Neural cell (in vitro differentiated cells): ENCODE data around the gene MPND. TPM values are rescaled to one million over a fixed set of nuclear protein-coding genes. Genes with fewer than 3 reads are reported as not detected.

Experiments used
- H2AFZ ChIP-seq: fragments of 200-600, 300-800 bp; sonication (generic), shearing (Covaris generic); 2 replicates; pipeline ENCODE4 v1.6.0; 2014; ENCODE audit warnings: low read depth, mild to moderate bottlenecking, antibody characterized with exemption, low read length, moderate library complexity
- H3F3A ChIP-seq: fragments of 200-600 bp; shearing (Covaris generic); 2 replicates; pipeline ENCODE4 v1.6.1; 2016; ENCODE audit warnings: mild to moderate bottlenecking, moderate library complexity, mixed read lengths, antibody characterized with exemption, low read length; ENCODE audit not compliant: insufficient read depth, poor library complexity, severe bottlenecking
- H3K27ac ChIP-seq: fragments of 200-600, 300-800 bp; sonication (generic), shearing (Covaris generic); 2 replicates; pipeline ENCODE4 v1.5.1; 2014; ENCODE audit warnings: mild to moderate bottlenecking, low read length, moderate library complexity
- H3K27me3 ChIP-seq: fragments of 300-800, 200-600 bp; sonication (generic), shearing (Covaris generic); 2 replicates; pipeline ENCODE4 v1.6.0; 2014; ENCODE audit warnings: mild to moderate bottlenecking, low read depth, low read length, moderate library complexity; ENCODE audit not compliant: insufficient read depth
- H3K36me3 ChIP-seq: fragments of 300-800, 200-600 bp; sonication (generic), shearing (Covaris generic); 2 replicates; pipeline ENCODE4 v1.5.1; 2014; ENCODE audit warnings: mild to moderate bottlenecking, antibody characterized with exemption, low read length, moderate library complexity; ENCODE audit not compliant: insufficient read depth
- H3K4me2 ChIP-seq: fragments of 300-800, 200-600 bp; sonication (generic), shearing (Covaris generic); 2 replicates; pipeline ENCODE4 v1.6.0; 2014; ENCODE audit warnings: mild to moderate bottlenecking, low read length
- H3K4me3 ChIP-seq: fragments of 300-800, 200-600 bp; sonication (generic), shearing (Covaris generic); 2 replicates; pipeline ENCODE4 v1.5.1; 2014; ENCODE audit warnings: mild to moderate bottlenecking, low read length, moderate library complexity
- H3K79me2 ChIP-seq: fragments of 200-600 bp; shearing (Covaris generic); replicated peaks from 2 replicates; pipeline ENCODE4 v1.6.0; 2014; ENCODE audit warnings: mild to moderate bottlenecking, low read length, moderate library complexity; ENCODE audit not compliant: insufficient read depth
- H3K9ac ChIP-seq: fragments of 300-800, 200-600 bp; sonication (generic), shearing (Covaris generic); 2 replicates; pipeline ENCODE4 v1.6.1; 2016; ENCODE audit warnings: mild to moderate bottlenecking, low read length, mixed read lengths
- H3K9me2 ChIP-seq: fragments of 200-600 bp; shearing (Covaris generic); 2 replicates; pipeline ENCODE4 v1.6.1; 2016; ENCODE audit warnings: mild to moderate bottlenecking, low read length, mixed read lengths; ENCODE audit not compliant: insufficient read depth
- H3K9me3 ChIP-seq: fragments of 200-600, 300-800 bp; sonication (generic), shearing (Covaris generic); 2 replicates; pipeline ENCODE4 v1.6.1; 2016; ENCODE audit warnings: mild to moderate bottlenecking, mixed run types, low read length, moderate library complexity, mixed read lengths
- H4K20me1 ChIP-seq: fragments of 200-600 bp; shearing (Covaris generic); 2 replicates; pipeline ENCODE4 v1.6.1; 2016; ENCODE audit warnings: mild to moderate bottlenecking, mixed run types; ENCODE audit not compliant: insufficient read depth
- CTCF ChIP-seq: fragments of 450-650 bp; IDR thresholded peaks from 2 replicates; pipeline ENCODE4 v1.5.1; 2014; ENCODE audit warnings: antibody characterized with exemption, mild to moderate bottlenecking, moderate library complexity; ENCODE audit not compliant: poor library complexity, severe bottlenecking
- EP300 ChIP-seq: fragments of 450-650 bp; conservative IDR thresholded peaks from 2 replicates; pipeline ENCODE4 v1.6.1; 2014; ENCODE audit warnings: antibody characterized with exemption, mild to moderate bottlenecking, moderate library complexity; ENCODE audit not compliant: poor library complexity, severe bottlenecking
- EZH2 ChIP-seq: fragments of 200-600, 300-800 bp; shearing (Covaris generic), sonication (generic); IDR thresholded peaks from 2 replicates; pipeline ENCODE4 v1.6.1; 2014; ENCODE audit warnings: antibody characterized with exemption, low read length, borderline replicate concordance, mild to moderate bottlenecking; ENCODE audit not compliant: insufficient read depth, poor library complexity, severe bottlenecking
- MXI1 ChIP-seq: fragments of 450-650 bp; conservative IDR thresholded peaks from 2 replicates; pipeline ENCODE4 v1.6.1; 2014; ENCODE audit warnings: antibody characterized with exemption, mild to moderate bottlenecking; ENCODE audit not compliant: poor library complexity, severe bottlenecking
- POLR2AphosphoS5 ChIP-seq: IDR thresholded peaks from 2 replicates; pipeline ENCODE4 v1.6.1; 2012
- RAD21 ChIP-seq: fragments of 450-650 bp; conservative IDR thresholded peaks from 2 replicates; pipeline ENCODE4 v1.6.1; 2014; ENCODE audit warnings: antibody characterized with exemption, mild to moderate bottlenecking, moderate library complexity
- REST ChIP-seq: IDR thresholded peaks from 2 replicates; pipeline ENCODE4 v1.6.1; 2012; ENCODE audit warnings: borderline replicate concordance
- SMC3 ChIP-seq: fragments of 450-650 bp; conservative IDR thresholded peaks from 2 replicates; pipeline ENCODE4 v1.6.1; 2014; ENCODE audit warnings: antibody characterized with exemption, mild to moderate bottlenecking, moderate library complexity; ENCODE audit not compliant: poor library complexity
- TAF1 ChIP-seq: IDR thresholded peaks from 2 replicates; pipeline ENCODE4 v1.6.1; 2012; ENCODE audit warnings: low read depth
- polyA plus RNA-seq: library from polyadenylated mRNA; depleted of rRNA; stranded (reverse); fragments of >200 nt; gene quantifications from 2 replicates; pipeline ENCODE4 v1.2.3, GENCODE V29; 2014

Gene MPND
- polyA plus RNA-seq, 1 donor from 2014 or later: 34.8 TPM

- Histone ChIP-seq H3K4me2 (no peak overlapping the region), H4K20me1 (no peaks in the 10 kb centered on the region), H2AFZ (no peak overlapping the region), H3K27ac (no peak overlapping the region), H3K4me3 (no peak overlapping the region), H3K9ac (no peak overlapping the region), H3K9me2 (no peaks in the 10 kb centered on the region), H3F3A (no peaks in the 10 kb centered on the region), H3K36me3 (no peaks in the 10 kb centered on the region), H3K79me2 (no peaks in the 10 kb centered on the region), H3K9me3 (no peaks in the 10 kb centered on the region), H3K27me3 (no peaks in the 10 kb centered on the region)
- TF ChIP-seq RAD21: no peak
- no peak for TF ChIP-seq POLR2AphosphoS5
- TF ChIP-seq REST: no peak
- TF ChIP-seq TAF1: no peak
- no peak for TF ChIP-seq SMC3
- TF ChIP-seq CTCF: no peak
- no peak for TF ChIP-seq EP300
- no peak for TF ChIP-seq MXI1
- no peak for TF ChIP-seq EZH2
Measured at GRCh38 chr19:4380254-4380727, 36.9 kb downstream of the MPND start.

- Histone ChIP-seq H3K79me2 (peaks cover 4% of the 10 kb centered on the region), H3K4me2 (no peak overlapping the region), H3K9ac (no peak overlapping the region), H3K4me3 (no peak overlapping the region), H3K36me3 (no peaks in the 10 kb centered on the region), H3K9me2 (no peaks in the 10 kb centered on the region), H4K20me1 (no peaks in the 10 kb centered on the region), H2AFZ (no peak overlapping the region), H3K27ac (no peak overlapping the region), H3K9me3 (no peaks in the 10 kb centered on the region), H3K27me3 (no peaks in the 10 kb centered on the region), H3F3A (no peaks in the 10 kb centered on the region)
- no peak for TF ChIP-seq EZH2
- TF ChIP-seq POLR2AphosphoS5: no peak
- no peak for TF ChIP-seq EP300
- TF ChIP-seq REST: no peak
- TF ChIP-seq TAF1: no peak
- TF ChIP-seq MXI1: no peak
- no peak for TF ChIP-seq CTCF
- no peak for TF ChIP-seq SMC3
- no peak for TF ChIP-seq RAD21
Measured at GRCh38 chr19:4385291-4386040, 42.1 kb downstream of the MPND start.
